Stimulated activated CD4-positive, alpha-beta T cell treated with anti-CD3 and anti-CD28 coated beads, TNF-alpha, amount 100 ng/mL, for 24 hours (primary cell): ENCODE results near the gene CACNA1H.

Source experiments
- DNase-seq, 3 experiments: peaks; one replicate each; pipeline ENCODE4 v3.0.0-alpha.2; 2020; ENCODE audit warnings: low read depth in 3 of 3

Gene CACNA1H

GRCh38 chr16:1158456-1159324 lies 5.8 kb downstream of the CACNA1H start:
- no peak for DNase-seq

GRCh38 chr16:1159325-1159972 lies 6.5 kb downstream of the CACNA1H start:
- DNase-seq, result no peak

GRCh38 chr16:1159973-1160772 lies 7.3 kb downstream of the CACNA1H start:
- DNase-seq, result no peak

GRCh38 chr16:1160773-1161348 lies 8.0 kb downstream of the CACNA1H start:
- no peak for DNase-seq

- no peak for DNase-seq
Observed at GRCh38 chr16:1162701-1163566, 10.0 kb downstream of the CACNA1H start.

GRCh38 chr16:1163567-1164055 lies 10.7 kb downstream of the CACNA1H start:
- DNase-seq, result no peak

GRCh38 chr16:1164382-1164781 lies 11.5 kb downstream of the CACNA1H start:
- no peak for DNase-seq

- no peak for DNase-seq
Observed at GRCh38 chr16:1164975-1165374, 12.1 kb downstream of the CACNA1H start.

GRCh38 chr16:1165511-1165910 lies 12.6 kb downstream of the CACNA1H start:
- DNase-seq, result no peak

- no peak for DNase-seq
Observed at GRCh38 chr16:1167276-1168107, 14.6 kb downstream of the CACNA1H start.

- DNase-seq, result no peak
Observed at GRCh38 chr16:1168837-1169236, 15.9 kb downstream of the CACNA1H start.

GRCh38 chr16:1169285-1170075 lies 16.6 kb downstream of the CACNA1H start:
- DNase-seq, result no peak

- no peak for DNase-seq
Observed at GRCh38 chr16:1170076-1170418, 17.1 kb downstream of the CACNA1H start.

- DNase-seq, result no peak
Observed at GRCh38 chr16:1171001-1171400, 18.1 kb downstream of the CACNA1H start.

- DNase-seq, result no peak
Observed at GRCh38 chr16:1171854-1172428, 19.0 kb downstream of the CACNA1H start.

- DNase-seq, result no peak
Observed at GRCh38 chr16:1172651-1173050, 19.7 kb downstream of the CACNA1H start.

GRCh38 chr16:1173788-1174451 lies 21.0 kb downstream of the CACNA1H start:
- DNase-seq, result no peak
